ENCODE data around the gene SUPT3H. TPM values are rescaled to one million over a fixed set of nuclear protein-coding genes. Genes with fewer than 3 reads are reported as not detected.
A peak's percentile ranks its signal among the peaks of the same experiment; 100 is the strongest.

The SUPT3H gene
- total RNA-seq, result 1 to 10 TPM; 8.7 to 9.0 TPM

- DNase-seq, result peak; percentile 87
- peaks cover 24% of the 10 kb centered on the region for H3K4me1 Mint-ChIP-seq
- H3K36me3 Mint-ChIP-seq (ENCODE audit: low read depth), result no peaks in the 10 kb centered on the region
- H3K9me3 Mint-ChIP-seq, result no peaks in the 10 kb centered on the region
- H3K27ac Mint-ChIP-seq, result peak within 1 kb of the TSS; percentile 98
- CTCF ChIA-PET, result interaction anchor here (0.6 to 2.3 kb wide), 14 partner anchors 10 to 722 kb away, joined by 3 to 6 read pairs (median 3); partner anchors contain the start of gene RUNX2
- H3K4me3 Mint-ChIP-seq, result peak within 1 kb of the TSS; percentile 93
- H3K27me3 Mint-ChIP-seq, result no peaks in the 10 kb centered on the region
- POLR2A ChIA-PET, result interaction anchor here (0.6 kb wide), 1 partner anchor 281 kb away, joined by 5 read pairs; no protein-coding TSS in a partner anchor
Measured at GRCh38 chr6:45377554-45378333, at the start of gene SUPT3H. TSS of gene SUPT3H (minus strand) at chr6:45377934.

- peaks cover 32% of the 10 kb centered on the region for H3K27me3 Mint-ChIP-seq
- peak overlapping the region; percentile 37 for H3K4me3 Mint-ChIP-seq
- no peak for DNase-seq
- peaks cover 12% of the 10 kb centered on the region for H3K36me3 Mint-ChIP-seq (ENCODE audit: low read depth)
- H3K4me1 Mint-ChIP-seq, result peaks cover 41% of the 10 kb centered on the region
- H3K27ac Mint-ChIP-seq, result no peak overlapping the region
- H3K9me3 Mint-ChIP-seq, result no peaks in the 10 kb centered on the region
- CTCF ChIA-PET, result interaction anchor here (0.7 to 1.1 kb wide), 2 partner anchors 8 to 771 kb away, joined by 3 read pairs; no protein-coding TSS in a partner anchor
- POLR2A ChIA-PET, result no interaction called here
Measured at GRCh38 chr6:45426251-45426650, 48.5 kb upstream of the SUPT3H start.

GRCh38 chr6:45424451-45424861 is 46.7 kb upstream of the SUPT3H start:
- H3K4me1 Mint-ChIP-seq, result peaks cover 48% of the 10 kb centered on the region
- H3K27ac Mint-ChIP-seq, result peak overlapping the region; percentile 80
- peak overlapping the region; percentile 85 for H3K4me3 Mint-ChIP-seq
- H3K9me3 Mint-ChIP-seq, result no peaks in the 10 kb centered on the region
- H3K27me3 Mint-ChIP-seq, result peaks cover 42% of the 10 kb centered on the region
- POLR2A ChIA-PET, result no interaction called here
- DNase-seq, result no peak
- peaks cover 7% of the 10 kb centered on the region for H3K36me3 Mint-ChIP-seq (ENCODE audit: low read depth)
- CTCF ChIA-PET, result interaction anchor here (1.2 to 1.6 kb wide), 3 partner anchors 12 to 498 kb away, joined by 3 to 7 read pairs (median 4); no protein-coding TSS in a partner anchor

- CTCF ChIA-PET, result interaction anchor here (0.6 to 1.6 kb wide), 4 partner anchors 13 to 499 kb away, joined by 3 to 7 read pairs (median 4); no protein-coding TSS in a partner anchor
- H3K36me3 Mint-ChIP-seq (ENCODE audit: low read depth), result peaks cover 4% of the 10 kb centered on the region
Measured at GRCh38 chr6:45423824-45424450, 46.2 kb upstream of the SUPT3H start.

GRCh38 chr6:45423111-45423823 is 45.5 kb upstream of the SUPT3H start:
- no peaks in the 10 kb centered on the region for H3K9me3 Mint-ChIP-seq
- peaks cover 3% of the 10 kb centered on the region for H3K36me3 Mint-ChIP-seq (ENCODE audit: low read depth)

More at GRCh38 chr6:45423824-45424450, 46.2 kb upstream of the SUPT3H start:
- H3K4me1 Mint-ChIP-seq, result peaks cover 48% of the 10 kb centered on the region
- H3K4me3 Mint-ChIP-seq, result peak overlapping the region; percentile 85
- H3K27me3 Mint-ChIP-seq, result peaks cover 46% of the 10 kb centered on the region
- POLR2A ChIA-PET, result no interaction called here
- peak overlapping the region; percentile 80 for H3K27ac Mint-ChIP-seq
- DNase-seq, result no peak
- H3K9me3 Mint-ChIP-seq, result no peaks in the 10 kb centered on the region

GRCh38 chr6:45422503-45423110 is 44.9 kb upstream of the SUPT3H start:
- H3K4me3 Mint-ChIP-seq, result peak overlapping the region; percentile 85
- POLR2A ChIA-PET, result no interaction called here
- no peaks in the 10 kb centered on the region for H3K9me3 Mint-ChIP-seq
- H3K27ac Mint-ChIP-seq, result peak overlapping the region; percentile 92
- peaks cover 45% of the 10 kb centered on the region for H3K4me1 Mint-ChIP-seq
- H3K36me3 Mint-ChIP-seq (ENCODE audit: low read depth), result peaks cover 3% of the 10 kb centered on the region
- CTCF ChIA-PET, result interaction anchor here (1.5 to 2.1 kb wide), 2 partner anchors 15 to 767 kb away, joined by 4 read pairs; no protein-coding TSS in a partner anchor
- DNase-seq, result peak; percentile 56
- peaks cover 50% of the 10 kb centered on the region for H3K27me3 Mint-ChIP-seq

More at GRCh38 chr6:45423111-45423823, 45.5 kb upstream of the SUPT3H start:
- H3K27ac Mint-ChIP-seq, result peak overlapping the region; percentile 92
- CTCF ChIA-PET, result interaction anchor here (0.6 to 2.1 kb wide), 4 partner anchors 133 to 768 kb away, joined by 3 to 4 read pairs (median 4); no protein-coding TSS in a partner anchor
- peak overlapping the region; percentile 85 for H3K4me3 Mint-ChIP-seq
- peaks cover 46% of the 10 kb centered on the region for H3K4me1 Mint-ChIP-seq
- DNase-seq, result peak; percentile 20
- POLR2A ChIA-PET, result no interaction called here
- peaks cover 48% of the 10 kb centered on the region for H3K27me3 Mint-ChIP-seq

- ChIA-PET POLR2A (no interaction called here), CTCF (interaction anchor here (0.5 to 2.1 kb wide), 4 partner anchors 15 to 766 kb away, joined by 3 to 4 read pairs (median 4); no protein-coding TSS in a partner anchor)
- Mint-ChIP-seq H3K4me3 (peak overlapping the region; percentile 88), H3K36me3 (ENCODE audit: low read depth) (peaks cover 3% of the 10 kb centered on the region), H3K9me3 (no peaks in the 10 kb centered on the region), H3K27me3 (peaks cover 50% of the 10 kb centered on the region), H3K27ac (peak overlapping the region; percentile 91), H3K4me1 (peaks cover 45% of the 10 kb centered on the region)
- DNase-seq, result peak; percentile 49
Measured at GRCh38 chr6:45421709-45422502, 44.2 kb upstream of the SUPT3H start.

- Mint-ChIP-seq H3K4me1 (peaks cover 45% of the 10 kb centered on the region), H3K9me3 (no peaks in the 10 kb centered on the region), H3K4me3 (peak overlapping the region; percentile 88), H3K27ac (peak overlapping the region; percentile 91), H3K36me3 (ENCODE audit: low read depth) (peaks cover 3% of the 10 kb centered on the region), H3K27me3 (peaks cover 54% of the 10 kb centered on the region)
- ChIA-PET POLR2A (no interaction called here), CTCF (interaction anchor here (0.5 to 2.1 kb wide), 5 partner anchors 16 to 942 kb away, joined by 3 to 4 read pairs (median 4); no protein-coding TSS in a partner anchor)
- DNase-seq, result no peak
Measured at GRCh38 chr6:45420909-45421708, 43.4 kb upstream of the SUPT3H start.

GRCh38 chr6:45420083-45420908 is 42.6 kb upstream of the SUPT3H start:
- peaks cover 44% of the 10 kb centered on the region for H3K4me1 Mint-ChIP-seq
- CTCF ChIA-PET, result interaction anchor here (0.6 to 1.9 kb wide), 11 partner anchors 11 to 941 kb away, joined by 3 to 8 read pairs (median 3); no protein-coding TSS in a partner anchor

GRCh38 chr6:45419571-45420082 is 41.9 kb upstream of the SUPT3H start:
- ChIA-PET POLR2A (interaction anchor here (0.6 kb wide), 1 partner anchor 501 kb away, joined by 6 read pairs; no protein-coding TSS in a partner anchor), CTCF (interaction anchor here (0.6 to 1.9 kb wide), 11 partner anchors 12 to 764 kb away, joined by 3 to 8 read pairs (median 3); no protein-coding TSS in a partner anchor)
- peaks cover 1% of the 10 kb centered on the region for H3K36me3 Mint-ChIP-seq (ENCODE audit: low read depth)
- peak; percentile 63 for DNase-seq
- no peaks in the 10 kb centered on the region for H3K9me3 Mint-ChIP-seq
- peaks cover 43% of the 10 kb centered on the region for H3K4me1 Mint-ChIP-seq
- H3K4me3 Mint-ChIP-seq, result peak overlapping the region; percentile 88
- peak overlapping the region; percentile 91 for H3K27ac Mint-ChIP-seq
- peaks cover 49% of the 10 kb centered on the region for H3K27me3 Mint-ChIP-seq

More at GRCh38 chr6:45420083-45420908, 42.6 kb upstream of the SUPT3H start:
- peak overlapping the region; percentile 88 for H3K4me3 Mint-ChIP-seq
- peaks cover 3% of the 10 kb centered on the region for H3K36me3 Mint-ChIP-seq (ENCODE audit: low read depth)
- peak overlapping the region; percentile 91 for H3K27ac Mint-ChIP-seq
- peak; percentile 47 for DNase-seq
- no peaks in the 10 kb centered on the region for H3K9me3 Mint-ChIP-seq
- peaks cover 53% of the 10 kb centered on the region for H3K27me3 Mint-ChIP-seq
- POLR2A ChIA-PET, result interaction anchor here (0.6 kb wide), 1 partner anchor 500 kb away, joined by 6 read pairs; no protein-coding TSS in a partner anchor
